ENCODE results near the gene GIN1. TPM values are rescaled to one million over a fixed set of nuclear protein-coding genes. Genes with fewer than 3 reads are reported as not detected.
A peak's percentile ranks its signal among the peaks of the same experiment; 100 is the strongest.

The GIN1 gene
- total and polyA plus RNA-seq, 9 of the 15 experiments (the other 6 are each of a cell fraction or from before 2014, with no cell fraction given) = 2.4 to 9.8 (median 7.8) TPM

DNA sequence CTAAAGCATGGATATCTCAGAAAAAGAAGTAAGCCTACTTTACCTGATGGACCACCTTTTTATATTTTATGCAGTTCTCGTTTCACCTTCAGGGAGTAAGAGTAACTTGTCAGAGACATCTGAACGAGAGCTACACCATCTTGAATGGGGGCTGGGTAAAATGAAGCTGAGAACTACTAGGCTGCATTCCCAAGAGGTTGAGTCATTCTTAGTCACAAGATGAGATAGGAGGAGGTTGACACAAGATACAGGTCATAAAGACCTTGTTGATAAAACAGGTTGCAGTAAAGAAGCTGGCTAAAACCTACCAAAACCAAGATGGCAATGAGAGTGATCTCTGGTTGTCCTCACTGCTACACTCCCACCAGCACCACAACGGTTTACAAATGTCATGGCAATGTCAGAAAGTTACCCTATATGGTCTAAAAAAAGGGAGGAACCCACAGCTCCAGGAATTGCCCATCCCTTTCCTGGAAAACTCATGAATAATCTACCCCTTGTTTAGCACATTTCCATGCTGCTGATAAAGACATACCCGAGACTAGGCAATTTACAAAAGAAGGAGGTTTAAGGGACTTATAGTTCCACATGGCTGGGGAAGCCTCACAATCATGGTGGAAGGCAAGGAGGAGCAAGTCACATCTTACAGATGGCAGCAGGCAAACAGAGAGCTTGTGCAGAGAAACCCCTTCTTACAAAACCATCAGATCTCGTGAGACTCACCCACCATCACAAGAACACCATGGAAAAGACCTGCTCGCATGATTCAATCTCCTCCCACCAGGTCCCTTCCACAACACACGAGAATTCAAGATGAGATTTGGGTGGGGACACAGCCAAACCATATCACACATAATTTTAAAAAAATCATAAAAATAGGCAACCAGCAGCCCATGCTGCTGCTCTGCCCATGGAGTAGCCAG is 62.5 kb downstream of the GIN1 start (continued):
- TF ChIP-seq ATF3 (IDR thresholded peaks at IDR 0.05) (peak; percentile 82), ATF3 (CRISPR knock-in tag; conservative IDR thresholded peaks at IDR 0.05) (no peak), ZNF311 (CRISPR knock-in tag; IDR thresholded peaks at IDR 0.05) (peak; percentile 98), RHOXF2B (CRISPR knock-in tag; conservative IDR thresholded peaks at IDR 0.05) (no peak), NEUROD1 (IDR thresholded peaks at IDR 0.05; ENCODE audit: borderline replicate concordance, low read depth, low read length, partially characterized antibody) (no peak), EGR1 (conservative IDR thresholded peaks at IDR 0.05) (0 out of 2 replicates have a peak, but pooled peaks have one; percentile 13), ESRRA (IDR thresholded peaks at IDR 0.05; ENCODE audit: borderline replicate concordance, low read depth) (no peak), ZNF316 (IDR thresholded peaks at IDR 0.05) (no peak), KDM5B (IDR thresholded peaks at IDR 0.05; ENCODE audit: insufficient replicate concordance, low read depth, low read length) (no peak), TAF7 (tag; IDR thresholded peaks at IDR 0.05) (peak; percentile 69; the same call in 1 of the 2 replicates), ZBED1 (IDR thresholded peaks at IDR 0.05) (no peak), PHB2 (IDR thresholded peaks at IDR 0.05; ENCODE audit: low read depth) (no peak), NCOA4 (IDR thresholded peaks at IDR 0.05; ENCODE audit: partially characterized antibody) (no peak), STAT6 (CRISPR knock-in tag; IDR thresholded peaks at IDR 0.05) (no peak)
- TF ChIP-seq, protein P1, sequence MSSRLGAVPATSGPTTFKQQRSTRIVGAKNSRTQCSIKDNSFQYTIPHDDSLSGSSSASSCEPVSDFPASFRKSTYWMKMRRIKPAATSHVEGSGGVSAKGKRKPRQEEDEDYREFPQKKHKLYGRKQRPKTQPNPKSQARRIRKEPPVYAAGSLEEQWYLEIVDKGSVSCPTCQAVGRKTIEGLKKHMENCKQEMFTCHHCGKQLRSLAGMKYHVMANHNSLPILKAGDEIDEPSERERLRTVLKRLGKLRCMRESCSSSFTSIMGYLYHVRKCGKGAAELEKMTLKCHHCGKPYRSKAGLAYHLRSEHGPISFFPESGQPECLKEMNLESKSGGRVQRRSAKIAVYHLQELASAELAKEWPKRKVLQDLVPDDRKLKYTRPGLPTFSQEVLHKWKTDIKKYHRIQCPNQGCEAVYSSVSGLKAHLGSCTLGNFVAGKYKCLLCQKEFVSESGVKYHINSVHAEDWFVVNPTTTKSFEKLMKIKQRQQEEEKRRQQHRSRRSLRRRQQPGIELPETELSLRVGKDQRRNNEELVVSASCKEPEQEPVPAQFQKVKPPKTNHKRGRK (tag; IDR thresholded peaks at IDR 0.05) = no peak
- TF ChIP-seq, protein P2, sequence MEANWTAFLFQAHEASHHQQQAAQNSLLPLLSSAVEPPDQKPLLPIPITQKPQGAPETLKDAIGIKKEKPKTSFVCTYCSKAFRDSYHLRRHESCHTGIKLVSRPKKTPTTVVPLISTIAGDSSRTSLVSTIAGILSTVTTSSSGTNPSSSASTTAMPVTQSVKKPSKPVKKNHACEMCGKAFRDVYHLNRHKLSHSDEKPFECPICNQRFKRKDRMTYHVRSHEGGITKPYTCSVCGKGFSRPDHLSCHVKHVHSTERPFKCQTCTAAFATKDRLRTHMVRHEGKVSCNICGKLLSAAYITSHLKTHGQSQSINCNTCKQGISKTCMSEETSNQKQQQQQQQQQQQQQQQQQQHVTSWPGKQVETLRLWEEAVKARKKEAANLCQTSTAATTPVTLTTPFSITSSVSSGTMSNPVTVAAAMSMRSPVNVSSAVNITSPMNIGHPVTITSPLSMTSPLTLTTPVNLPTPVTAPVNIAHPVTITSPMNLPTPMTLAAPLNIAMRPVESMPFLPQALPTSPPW (CRISPR knock-in tag; IDR thresholded peaks at IDR 0.05) = peak; percentile 55
- TF ChIP-seq, protein P3, sequence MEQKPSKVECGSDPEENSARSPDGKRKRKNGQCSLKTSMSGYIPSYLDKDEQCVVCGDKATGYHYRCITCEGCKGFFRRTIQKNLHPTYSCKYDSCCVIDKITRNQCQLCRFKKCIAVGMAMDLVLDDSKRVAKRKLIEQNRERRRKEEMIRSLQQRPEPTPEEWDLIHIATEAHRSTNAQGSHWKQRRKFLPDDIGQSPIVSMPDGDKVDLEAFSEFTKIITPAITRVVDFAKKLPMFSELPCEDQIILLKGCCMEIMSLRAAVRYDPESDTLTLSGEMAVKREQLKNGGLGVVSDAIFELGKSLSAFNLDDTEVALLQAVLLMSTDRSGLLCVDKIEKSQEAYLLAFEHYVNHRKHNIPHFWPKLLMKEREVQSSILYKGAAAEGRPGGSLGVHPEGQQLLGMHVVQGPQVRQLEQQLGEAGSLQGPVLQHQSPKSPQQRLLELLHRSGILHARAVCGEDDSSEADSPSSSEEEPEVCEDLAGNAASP (IDR thresholded peaks at IDR 0.05) = no peak
